ENCODE measurements around the gene SERPINA1. TPM values are rescaled to one million over a fixed set of nuclear protein-coding genes. Genes with fewer than 3 reads are reported as not detected.

The SERPINA1 gene
- total RNA-seq, 2 experiments from 2014 or later: 4.3 to 4.7 TPM

GRCh38 chr14:94338023-94338422 lies 50.4 kb downstream of the SERPINA1 start:
- no peaks in the 10 kb centered on the region for H3K9me3 ChIP-seq (ENCODE audit: control insufficient read depth in 1 of 2, insufficient read depth in 1 of 2, low read length in 2 of 2)
- H3K4me3 ChIP-seq (ENCODE audit: low read length): no peak overlapping the region
- intact Hi-C loops (cut with DNase I, micrococcal nuclease): no loop called here
- Mint-ChIP-seq H3K27me3 (peaks cover 24% of the 10 kb centered on the region), H3K9me3 (peaks cover 5% of the 10 kb centered on the region), H3K36me3 (ENCODE audit: low read depth) (no peaks in the 10 kb centered on the region), H3K27ac (no peak overlapping the region), H3K4me3 (no peak overlapping the region), H3K4me1 (ENCODE audit: low read depth) (peaks cover 12% of the 10 kb centered on the region)
- H3K27ac ChIP-seq (ENCODE audit: low read depth in 1 of 2, low read length in 2 of 2): no peak overlapping the region
- no peaks in the 10 kb centered on the region for H3K4me1 ChIP-seq (ENCODE audit: insufficient read depth, low read length)
- ChIA-PET POLR2A (no interaction called here), CTCF (no interaction called here)
- peaks cover 0 to 3% of the 10 kb centered on the region in 2 experiments for H3K27me3 ChIP-seq (ENCODE audit: control insufficient read depth in 1 of 2, insufficient read depth in 2 of 2, low read length in 2 of 2)
- ATAC-seq (ENCODE audit: poor library complexity) (no peak), DNase-seq (no peak)
- no peaks in the 10 kb centered on the region for H3K36me3 ChIP-seq (ENCODE audit: insufficient read depth, low read length)
- no peak for TF ChIP-seq CTCF (IDR thresholded peaks at IDR 0.05)

- H3K4me3 Mint-ChIP-seq: no peak overlapping the region
- no peak overlapping the region for H3K27ac Mint-ChIP-seq
- Histone ChIP-seq H3K9me3 (ENCODE audit: control insufficient read depth in 1 of 2, insufficient read depth in 1 of 2, low read length in 2 of 2) (no peaks in the 10 kb centered on the region), H3K36me3 (ENCODE audit: insufficient read depth, low read length) (no peaks in the 10 kb centered on the region), H3K4me1 (ENCODE audit: insufficient read depth, low read length) (no peaks in the 10 kb centered on the region), H3K4me3 (ENCODE audit: low read length) (no peak overlapping the region), H3K27ac (ENCODE audit: low read depth in 1 of 2, low read length in 2 of 2) (no peak overlapping the region), H3K27me3 (ENCODE audit: control insufficient read depth in 1 of 2, insufficient read depth in 2 of 2, low read length in 2 of 2) (no peaks in the 10 kb centered on the region)
- no peak for TF ChIP-seq CTCF (IDR thresholded peaks at IDR 0.05)
- CTCF ChIA-PET: no interaction called here
- ATAC-seq (ENCODE audit: poor library complexity): no peak
- H3K27me3 Mint-ChIP-seq: peaks cover 29% of the 10 kb centered on the region
- no peak for DNase-seq
- POLR2A ChIA-PET: no interaction called here
- H3K9me3 Mint-ChIP-seq: peaks cover 5% of the 10 kb centered on the region
- no peaks in the 10 kb centered on the region for H3K36me3 Mint-ChIP-seq (ENCODE audit: low read depth)
- peaks cover 12% of the 10 kb centered on the region for H3K4me1 Mint-ChIP-seq (ENCODE audit: low read depth)
- intact Hi-C loops (cut with DNase I, micrococcal nuclease): no loop called here
Measured at GRCh38 chr14:94337274-94337673, 51.1 kb downstream of the SERPINA1 start.

- H3K9me3 ChIP-seq (ENCODE audit: control insufficient read depth in 1 of 2, insufficient read depth in 1 of 2, low read length in 2 of 2): no peaks in the 10 kb centered on the region
- peaks cover 22% of the 10 kb centered on the region for H3K27me3 Mint-ChIP-seq
- peaks cover 5% of the 10 kb centered on the region for H3K9me3 Mint-ChIP-seq
- no peaks in the 10 kb centered on the region for H3K4me1 ChIP-seq (ENCODE audit: insufficient read depth, low read length)
- H3K36me3 Mint-ChIP-seq (ENCODE audit: low read depth): no peaks in the 10 kb centered on the region
- ChIA-PET CTCF (no interaction called here), POLR2A (no interaction called here)
- no peaks in the 10 kb centered on the region for H3K36me3 ChIP-seq (ENCODE audit: insufficient read depth, low read length)
- H3K4me3 Mint-ChIP-seq: no peak overlapping the region
- no peak for DNase-seq
- H3K27me3 ChIP-seq (ENCODE audit: control insufficient read depth in 1 of 2, insufficient read depth in 2 of 2, low read length in 2 of 2): no peaks in the 10 kb centered on the region
- no peak for ATAC-seq (ENCODE audit: poor library complexity)
- TF ChIP-seq CTCF (IDR thresholded peaks at IDR 0.05): no peak
- H3K4me3 ChIP-seq (ENCODE audit: low read length): no peak overlapping the region
- no peak overlapping the region for H3K27ac Mint-ChIP-seq
- no peak overlapping the region for H3K27ac ChIP-seq (ENCODE audit: low read depth in 1 of 2, low read length in 2 of 2)
- no peaks in the 10 kb centered on the region for H3K4me1 Mint-ChIP-seq (ENCODE audit: low read depth)
- intact Hi-C loops (cut with DNase I, micrococcal nuclease): no loop called here
Measured at GRCh38 chr14:94334872-94335271, 53.5 kb downstream of the SERPINA1 start.

All from CD4-positive, alpha-beta T cell (primary cell).